DOHH2 (cell line): ENCODE results near the gene SUDS3.

Experiments used
- H3F3A ChIP-seq: fragments of 200-600 bp; sonication (generic), shearing (Covaris generic); 2 replicates; pipeline ENCODE4 v1.6.0; 2016; ENCODE audit warnings: antibody characterized with exemption, mild to moderate bottlenecking; ENCODE audit not compliant: control insufficient read depth, insufficient read depth
- H3K27ac ChIP-seq: fragments of 200-600 bp; sonication (generic); 2 replicates; pipeline ENCODE4 v1.5.1; 2014; ENCODE audit warnings: low read depth, mild to moderate bottlenecking, low read length, moderate library complexity
- H3K27me3 ChIP-seq: fragments of 200-600 bp; sonication (generic); 2 replicates; pipeline ENCODE4 v1.6.1; 2014; ENCODE audit warnings: mild to moderate bottlenecking, low read length, mixed read lengths; ENCODE audit not compliant: control insufficient read depth
- H3K36me3 ChIP-seq: fragments of 200-600 bp; sonication (generic); 2 replicates; pipeline ENCODE4 v1.6.1; 2014; ENCODE audit warnings: mild to moderate bottlenecking, low read length, moderate library complexity, mixed read lengths; ENCODE audit not compliant: control insufficient read depth
- H3K4me1 ChIP-seq: fragments of 200-600 bp; sonication (generic); 2 replicates; pipeline ENCODE4 v1.6.1; 2014; ENCODE audit warnings: mild to moderate bottlenecking, low read length, mixed read lengths; ENCODE audit not compliant: control insufficient read depth
- H3K4me2 ChIP-seq: fragments of 200-600 bp; sonication (generic); 2 replicates; pipeline ENCODE4 v1.6.0; 2014; ENCODE audit warnings: mild to moderate bottlenecking, low read length, moderate library complexity
- H3K4me3 ChIP-seq: fragments of 200-600 bp; sonication (generic); 2 replicates; pipeline ENCODE4 v1.5.1; 2014; ENCODE audit warnings: mild to moderate bottlenecking, low read length, mixed read lengths
- H3K79me2 ChIP-seq: fragments of 200-600 bp; sonication (generic); 2 replicates; pipeline ENCODE4 v1.6.1; 2014; ENCODE audit warnings: mild to moderate bottlenecking, low read length, mixed read lengths; ENCODE audit not compliant: control insufficient read depth
- H3K9me2 ChIP-seq: fragments of 200-600 bp; sonication (generic); replicated peaks from 2 replicates; pipeline ENCODE4 v1.6.1; 2014; ENCODE audit warnings: mild to moderate bottlenecking, low read length, mixed read lengths; ENCODE audit not compliant: control insufficient read depth
- H3K9me3 ChIP-seq: fragments of 200-600 bp; sonication (generic); 2 replicates; pipeline ENCODE4 v1.6.1; 2014; ENCODE audit warnings: antibody characterized with exemption, low read length, mixed read lengths; ENCODE audit not compliant: control insufficient read depth, insufficient read depth
- H4K20me1 ChIP-seq: fragments of 200-600 bp; sonication (generic); 2 replicates; pipeline ENCODE4 v1.6.0; 2014; ENCODE audit warnings: low read depth, mild to moderate bottlenecking, antibody characterized with exemption, low read length, moderate library complexity; ENCODE audit not compliant: control insufficient read depth, insufficient read depth
- EZH2phosphoT487 ChIP-seq: fragments of 200-600 bp; sonication (generic); IDR thresholded peaks from 2 replicates; pipeline ENCODE4 v1.6.1; 2017; ENCODE audit warnings: borderline replicate concordance, mild to moderate bottlenecking, antibody characterized with exemption, low read length, moderate library complexity, mixed read lengths
- TF ChIP-seq, protein P1 (sequence below): fragments of 200-600 bp; sonication (generic); IDR thresholded peaks from one replicate; pipeline ENCODE4 v1.5.1; 2014; ENCODE audit warnings: antibody characterized with exemption, mild to moderate bottlenecking, low read depth, low read length; ENCODE audit not compliant: poor library complexity, severe bottlenecking

Gene SUDS3

DNA sequence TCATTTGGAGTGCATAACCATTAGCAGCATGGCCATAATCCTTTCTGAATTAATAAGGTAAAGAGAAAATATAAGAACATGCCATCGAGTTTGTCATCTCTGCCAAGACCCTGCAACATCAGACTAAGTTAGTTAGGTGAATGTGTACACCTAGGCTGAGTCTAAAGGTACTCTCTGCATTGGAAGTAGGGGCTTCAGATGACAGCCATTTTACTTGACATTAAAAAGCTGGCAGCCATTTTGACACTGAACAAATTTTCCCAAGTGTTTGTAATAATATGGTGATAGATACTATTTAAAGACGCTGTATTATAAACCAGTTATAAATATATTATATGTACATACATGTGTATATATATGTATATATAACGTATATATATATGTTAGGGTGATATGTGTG is 79.0 kb downstream of the SUDS3 start:
- Histone ChIP-seq H3K27me3 (no peaks in the 10 kb centered on the region), H3K4me2 (no peak overlapping the region), H3K36me3 (no peaks in the 10 kb centered on the region), H3K4me3 (no peak overlapping the region), H3K9me3 (no peaks in the 10 kb centered on the region), H4K20me1 (no peaks in the 10 kb centered on the region), H3K79me2 (no peaks in the 10 kb centered on the region), H3K4me1 (no peaks in the 10 kb centered on the region), H3F3A (no peaks in the 10 kb centered on the region), H3K27ac (no peak overlapping the region), H3K9me2 (no peaks in the 10 kb centered on the region)
- TF ChIP-seq, protein P1, sequence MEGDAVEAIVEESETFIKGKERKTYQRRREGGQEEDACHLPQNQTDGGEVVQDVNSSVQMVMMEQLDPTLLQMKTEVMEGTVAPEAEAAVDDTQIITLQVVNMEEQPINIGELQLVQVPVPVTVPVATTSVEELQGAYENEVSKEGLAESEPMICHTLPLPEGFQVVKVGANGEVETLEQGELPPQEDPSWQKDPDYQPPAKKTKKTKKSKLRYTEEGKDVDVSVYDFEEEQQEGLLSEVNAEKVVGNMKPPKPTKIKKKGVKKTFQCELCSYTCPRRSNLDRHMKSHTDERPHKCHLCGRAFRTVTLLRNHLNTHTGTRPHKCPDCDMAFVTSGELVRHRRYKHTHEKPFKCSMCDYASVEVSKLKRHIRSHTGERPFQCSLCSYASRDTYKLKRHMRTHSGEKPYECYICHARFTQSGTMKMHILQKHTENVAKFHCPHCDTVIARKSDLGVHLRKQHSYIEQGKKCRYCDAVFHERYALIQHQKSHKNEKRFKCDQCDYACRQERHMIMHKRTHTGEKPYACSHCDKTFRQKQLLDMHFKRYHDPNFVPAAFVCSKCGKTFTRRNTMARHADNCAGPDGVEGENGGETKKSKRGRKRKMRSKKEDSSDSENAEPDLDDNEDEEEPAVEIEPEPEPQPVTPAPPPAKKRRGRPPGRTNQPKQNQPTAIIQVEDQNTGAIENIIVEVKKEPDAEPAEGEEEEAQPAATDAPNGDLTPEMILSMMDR, result no peak
- no peak for TF ChIP-seq EZH2phosphoT487

DNA sequence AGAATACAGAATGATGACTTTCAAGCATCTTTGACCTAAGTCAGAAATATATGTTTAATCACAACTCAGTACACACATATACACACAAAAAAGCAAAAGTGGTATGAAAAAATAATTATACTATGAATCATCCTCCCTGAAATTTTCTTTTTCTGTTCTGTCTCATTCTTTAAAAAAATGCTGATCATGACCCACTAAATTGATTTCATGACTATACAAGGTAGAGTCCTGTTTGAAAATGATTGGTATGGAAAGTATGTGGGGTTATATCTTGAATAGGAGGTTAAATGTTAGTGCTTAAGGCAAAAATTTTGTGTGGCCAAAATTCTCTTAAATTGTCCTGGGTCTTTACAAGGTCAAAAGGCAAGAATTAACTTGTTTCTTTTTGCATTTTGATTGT is 80.4 kb downstream of the SUDS3 start:
- H3F3A ChIP-seq, result no peaks in the 10 kb centered on the region
- no peaks in the 10 kb centered on the region for H3K36me3 ChIP-seq
- no peaks in the 10 kb centered on the region for H3K9me2 ChIP-seq
- no peaks in the 10 kb centered on the region for H3K27me3 ChIP-seq
- no peaks in the 10 kb centered on the region for H3K9me3 ChIP-seq
- H3K4me1 ChIP-seq, result no peaks in the 10 kb centered on the region
- no peak overlapping the region for H3K4me3 ChIP-seq
- H3K27ac ChIP-seq, result no peak overlapping the region
- no peaks in the 10 kb centered on the region for H3K79me2 ChIP-seq
- no peaks in the 10 kb centered on the region for H4K20me1 ChIP-seq
- no peak overlapping the region for H3K4me2 ChIP-seq
- TF ChIP-seq EZH2phosphoT487, result no peak
- TF ChIP-seq, protein P1, result no peak

DNA sequence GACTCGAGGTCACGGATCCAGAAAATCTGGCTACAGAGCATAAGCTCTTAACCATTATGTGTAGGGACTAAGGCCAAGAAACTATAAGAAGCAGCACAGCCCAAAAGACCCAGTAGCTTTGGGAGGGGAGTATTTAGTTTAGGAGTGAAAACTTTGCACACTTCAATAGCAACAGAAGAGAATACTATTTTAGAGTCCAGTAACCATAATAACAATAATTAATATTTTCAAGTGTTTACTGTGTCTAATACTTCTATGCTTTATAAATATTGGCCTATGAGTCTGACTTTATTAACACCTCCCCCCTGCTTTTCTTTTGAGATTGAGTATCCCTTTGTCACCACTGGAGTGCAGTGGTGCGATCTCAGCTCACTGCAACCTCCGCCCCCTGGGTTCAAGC is 82.8 kb downstream of the SUDS3 start:
- no peaks in the 10 kb centered on the region for H3K9me2 ChIP-seq
- TF ChIP-seq, protein P1, result no peak
- TF ChIP-seq EZH2phosphoT487, result no peak
- no peaks in the 10 kb centered on the region for H4K20me1 ChIP-seq

DNA sequence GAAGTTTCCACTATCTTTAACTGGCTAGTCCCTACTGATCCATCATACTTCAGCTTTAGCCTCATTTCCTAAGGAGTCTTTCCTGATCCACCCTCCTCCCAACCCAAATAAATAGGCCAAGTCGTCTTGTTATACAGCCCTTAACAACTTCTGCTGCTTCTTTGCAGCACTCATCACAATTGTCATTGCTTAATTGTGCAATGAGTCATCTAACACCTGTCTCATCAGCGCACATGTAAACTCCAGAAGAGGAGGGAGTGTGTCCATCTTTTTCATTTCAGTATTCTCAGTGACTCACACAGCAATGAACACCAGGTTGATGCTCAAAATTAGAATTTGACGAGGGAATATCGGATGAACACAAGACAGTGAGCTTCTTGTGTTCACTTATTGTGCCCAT is 87.3 kb downstream of the SUDS3 start:
- Histone ChIP-seq H3K9me3 (no peaks in the 10 kb centered on the region), H3F3A (no peaks in the 10 kb centered on the region), H4K20me1 (no peaks in the 10 kb centered on the region), H3K36me3 (no peaks in the 10 kb centered on the region), H3K27ac (no peak overlapping the region), H3K4me1 (no peaks in the 10 kb centered on the region), H3K4me3 (no peak overlapping the region), H3K27me3 (no peaks in the 10 kb centered on the region), H3K79me2 (no peaks in the 10 kb centered on the region), H3K4me2 (no peak overlapping the region), H3K9me2 (no peaks in the 10 kb centered on the region)
- no peak for TF ChIP-seq EZH2phosphoT487
- TF ChIP-seq, protein P1, result no peak

More for the DNA sequence above, 82.8 kb downstream of the SUDS3 start:
- Histone ChIP-seq H3K36me3 (no peaks in the 10 kb centered on the region), H3K27me3 (no peaks in the 10 kb centered on the region), H3K79me2 (no peaks in the 10 kb centered on the region), H3F3A (no peaks in the 10 kb centered on the region), H3K4me1 (no peaks in the 10 kb centered on the region), H3K4me2 (no peak overlapping the region), H3K27ac (no peak overlapping the region), H3K4me3 (no peak overlapping the region), H3K9me3 (no peaks in the 10 kb centered on the region)
